Measurements from ENCODE around the gene VAPA. TPM values are rescaled to one million over a fixed set of nuclear protein-coding genes. Genes with fewer than 3 reads are reported as not detected.
A peak's percentile ranks its signal among the peaks of the same experiment; 100 is the strongest.

Gene VAPA
- total and polyA plus RNA-seq, 9 of the 15 experiments (the other 6 are each of a cell fraction or from before 2014, with no cell fraction given) = 219 to 902 (median 526) TPM

GRCh38 chr18:9869715-9870430 lies 43.9 kb upstream of the VAPA start (continued):
- TF ChIP-seq ZNF407 (IDR thresholded peaks at IDR 0.05; ENCODE audit: low read depth) (no peak), ZNF280B (CRISPR knock-in tag; IDR thresholded peaks at IDR 0.05) (no peak), CTBP1 (IDR thresholded peaks at IDR 0.05; ENCODE audit: borderline replicate concordance) (no peak), MCM5 (IDR thresholded peaks at IDR 0.05; ENCODE audit: low read depth) (no peak), SMARCA5 (IDR thresholded peaks at IDR 0.05) (no peak), CBFB (CRISPR knock-in tag; IDR thresholded peaks at IDR 0.05) (no peak), ARID4B (CRISPR knock-in tag; IDR thresholded peaks at IDR 0.05) (no peak), ZSCAN29 (IDR thresholded peaks at IDR 0.05) (no peak), AFF1 (IDR thresholded peaks at IDR 0.05; ENCODE audit: low read depth in 1 of 2, partially characterized antibody in 2 of 2) (peak; percentile 22 to 72)
